Adrenal gland (tissue), 12 donors: ENCODE results near the gene THBS2. TPM values are rescaled to one million over a fixed set of nuclear protein-coding genes. Genes with fewer than 3 reads are reported as not detected.

Source experiments
- DNase-seq, 7 donors: peaks; one replicate each; pipeline ENCODE4 v3.0.0-alpha.2; 2019 to 2020
- H3K27ac ChIP-seq, 5 donors: fragments of 200-600 bp; sonication (generic) in 4 of 5; 1 replicate in 3 of 5; 2 replicates in 2 of 5; pipeline versions ENCODE4 v1.5.1 to v1.8.0; 2016 to 2020; ENCODE audit warnings: mild to moderate bottlenecking in 1 of 5
- H3K27me3 ChIP-seq: fragments of 200-600 bp; 2 replicates; pipeline ENCODE4 v1.8.0; 2021
- H3K36me3 ChIP-seq, 2 donors: fragments of 200-600 bp; replicated peaks in 1 of 2; 1 replicate in 1 of 2; 2 replicates in 1 of 2; pipeline versions ENCODE4 v1.5.1 to v1.8.0; 2018 to 2022
- H3K4me1 ChIP-seq, 2 donors: fragments of 200-600 bp; replicated peaks in 1 of 2; 1 replicate in 1 of 2; 2 replicates in 1 of 2; pipeline versions ENCODE4 v1.5.1 to v1.8.0; 2018 to 2021
- H3K4me3 ChIP-seq, 4 donors: fragments of 200-600 bp; sonication (generic) in 3 of 4; one replicate each; pipeline ENCODE4 v1.5.1; 2016 to 2018
- H3K9me3 ChIP-seq, 3 donors: fragments of 200-600 bp; sonication (generic) in 1 of 3; replicated peaks in 1 of 3; 1 replicate in 2 of 3; 2 replicates in 1 of 3; pipeline versions ENCODE4 v1.5.1 to v1.8.0; 2016 to 2021
- CTCF ChIP-seq, 6 experiments: fragments of 450-650 bp in 4 of 6; fragments of 200-600 bp in 2 of 6; sonication (generic) in 1 of 6; IDR thresholded peaks; 1 replicate in 5 of 6; 2 replicates in 1 of 6; pipeline versions ENCODE4 v1.5.1 to v1.8.0; 2016 to 2021; ENCODE audit warnings: antibody characterized with exemption in 6 of 6, mild to moderate bottlenecking in 2 of 6, moderate library complexity in 1 of 6
- POLR2A ChIP-seq, 2 donors: fragments of 450-650 bp; IDR thresholded peaks; one replicate each; pipeline ENCODE4 v1.6.1; 2017; ENCODE audit warnings: antibody characterized with exemption in 2 of 2, mild to moderate bottlenecking in 2 of 2, moderate library complexity in 1 of 2
- WGBS, 4 donors: extraction: QIAGEN DNeasy Blood & Tissue Kit in 2 of 4; methylation state at CpG; one replicate each; pipeline versions ENCODE4 v1.1.5 to v1.1.7; 2013 to 2017; 5-methylcytosine and 5-hydroxymethylcytosine counted together
- intact Hi-C, 2 donors: fragments of 100-400 bp; cut with DNase I; formaldehyde crosslinking; loops; one replicate each; pipeline versions ENCODE4 v1.14.1 to v1.15.0; 2022 to 2023
- polyA plus RNA-seq, 3 donors: library from polyadenylated mRNA; stranded (reverse); fragments of 200-250 nt in 2 of 3; fragments of 350-450 nt in 1 of 3; fragmentation: Illumina TruSeq in 1 of 3; extraction: RNeasy Lipid Tissue Mini Kit (QIAGEN cat#74804) in 1 of 3; gene quantifications; one replicate each; pipeline ENCODE4 v1.2.3, GENCODE V29; 2013 to 2014
- total RNA-seq, 9 donors: library from RNA; depleted of rRNA in 4 of 9; stranded (reverse); fragments of >200 nt in 4 of 9; fragments of 120-200 nt in 1 of 9; fragmentation: NEBNext Ultra II Directional in 1 of 9; extraction: Animal tissue kit (Norgen Biotek cat#: 25700) in 1 of 9; gene quantifications; one replicate each; pipeline versions ENCODE4 v1.1.0 to v1.2.4, GENCODE V29; 2013 to 2023
- donor health status: healthy with polysubstance abuse.
- donor health status: Bipolar disorder and iron deficiency.
- donor health status: DM: yes; HTN: yes; CAD: no.
- donor health status: DM: no; HTN: no; CAD: no.
- donor health status: DM: no; HTN: no; CAD: no.
- donor health status: DM: yes; HTN: yes; CAD: no.

THBS2 gene
- total and polyA plus RNA-seq, 12 donors = 5.6 to 72.7 (median 14.8) TPM

DNA sequence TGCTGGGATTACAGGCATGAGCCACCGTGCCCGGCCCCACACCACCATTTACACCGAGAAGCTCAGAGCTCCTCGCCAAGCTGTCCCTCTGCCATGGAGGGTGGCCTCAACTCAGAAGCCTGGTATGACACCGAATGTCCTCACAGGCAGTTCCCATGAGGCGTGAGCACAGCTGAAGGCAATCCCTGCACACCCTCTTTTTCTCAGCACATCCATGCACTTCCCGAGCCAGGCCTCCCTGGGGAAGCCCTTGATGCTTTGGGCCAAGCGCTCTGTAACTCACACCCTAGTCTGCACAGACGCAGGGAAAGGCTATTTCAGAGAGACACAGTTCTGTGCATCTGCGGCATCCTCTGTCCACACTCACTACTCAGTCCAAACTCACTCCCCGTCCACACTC is 18.4 kb downstream of the THBS2 start:
- Histone ChIP-seq H3K27ac (no peak overlapping the region), H3K4me1 (no peaks in the 10 kb centered on the region), H3K36me3 (no peaks in the 10 kb centered on the region), H3K9me3 (no peaks in the 10 kb centered on the region), H3K27me3 (no peaks in the 10 kb centered on the region), H3K4me3 (no peak overlapping the region)
- TF ChIP-seq POLR2A (IDR thresholded peaks at IDR 0.05) (no peak), CTCF (IDR thresholded peaks at IDR 0.05) (no peak)
- intact Hi-C loops = no loop called here
- peak in 2 of 7 donors; percentile 13 to 35 for DNase-seq
- 91 to 96% (median 94%) methylated on average over 11 of the region's 11 CpGs for WGBS, 4 donors

DNA sequence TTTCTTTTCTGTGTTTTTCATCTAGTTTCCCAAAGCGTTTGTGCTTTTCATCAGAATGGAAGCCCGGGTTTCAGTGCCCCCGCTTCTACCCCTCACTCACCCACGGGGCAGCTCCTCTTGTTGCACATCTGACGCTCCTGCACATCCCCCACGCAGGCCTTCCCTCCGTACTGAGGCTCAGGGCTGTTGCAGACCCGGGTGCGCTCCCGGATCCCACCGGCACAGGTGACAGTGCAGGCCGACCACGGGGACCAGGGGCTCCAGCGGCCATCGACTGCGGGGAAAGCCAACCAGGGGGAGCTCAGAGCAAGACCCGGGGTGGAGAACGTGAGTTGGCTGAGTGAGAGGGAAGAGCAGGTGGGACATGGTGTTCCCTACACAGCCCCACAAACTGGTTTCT is 19.0 kb downstream of the THBS2 start:
- intact Hi-C loops = no loop called here
- DNase-seq = peak in 1 of 7 donors; percentile 19
- no peak overlapping the region for H3K4me3 ChIP-seq
- no peaks in the 10 kb centered on the region for H3K36me3 ChIP-seq
- no peaks in the 10 kb centered on the region for H3K9me3 ChIP-seq
- no peaks in the 10 kb centered on the region for H3K4me1 ChIP-seq
- H3K27me3 ChIP-seq = no peaks in the 10 kb centered on the region
- TF ChIP-seq CTCF (IDR thresholded peaks at IDR 0.05) (no peak), POLR2A (IDR thresholded peaks at IDR 0.05) (no peak)
- WGBS, 4 donors = 87 to 96% (median 92%) methylated on average over 11 to 18 of the region's 18 CpGs
- H3K27ac ChIP-seq = no peak overlapping the region

DNA sequence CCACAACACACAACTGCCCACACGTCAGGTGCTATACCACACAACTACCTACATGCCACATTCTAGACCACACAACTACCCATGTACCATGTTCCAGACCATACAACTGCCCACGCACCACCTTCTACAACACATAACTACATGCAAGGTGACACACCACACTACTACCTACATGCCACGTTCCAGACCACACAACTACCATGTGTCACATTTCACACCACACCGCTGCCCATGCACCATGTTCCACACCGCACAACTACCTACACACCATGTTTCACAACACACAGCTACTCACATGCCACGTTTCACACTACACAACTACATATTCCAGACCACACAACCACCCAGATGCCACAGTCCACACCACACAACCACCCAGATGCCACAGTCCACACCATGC is 19.8 kb downstream of the THBS2 start:
- Histone ChIP-seq H3K4me3 (no peak overlapping the region), H3K27me3 (no peaks in the 10 kb centered on the region), H3K27ac (no peak overlapping the region), H3K4me1 (no peaks in the 10 kb centered on the region), H3K36me3 (no peaks in the 10 kb centered on the region), H3K9me3 (no peaks in the 10 kb centered on the region)
- DNase-seq = peak in 3 of 7 donors; percentile 3 to 39 (median 4)
- WGBS, 4 donors = 92 to 97% (median 94%) methylated on average over 6 of the region's 6 CpGs
- intact Hi-C loops = no loop called here
- TF ChIP-seq CTCF (IDR thresholded peaks at IDR 0.05) (no peak), POLR2A (IDR thresholded peaks at IDR 0.05) (no peak)

- no peaks in the 10 kb centered on the region for H3K36me3 ChIP-seq
- no peak overlapping the region for H3K4me3 ChIP-seq
- no peaks in the 10 kb centered on the region for H3K27me3 ChIP-seq
- no peak overlapping the region for H3K27ac ChIP-seq
- WGBS, 4 donors = 81 to 98% (median 93%) methylated on average over 13 of the region's 13 CpGs
- DNase-seq = peak in 2 of 7 donors; percentile 6 to 41
- TF ChIP-seq POLR2A (IDR thresholded peaks at IDR 0.05) (no peak), CTCF (IDR thresholded peaks at IDR 0.05) (no peak)
- no peaks in the 10 kb centered on the region for H3K9me3 ChIP-seq
- no peaks in the 10 kb centered on the region for H3K4me1 ChIP-seq
- intact Hi-C loops = no loop called here
Measured at GRCh38 chr6:169233181-169233580, 20.5 kb downstream of the THBS2 start.
